Breast epithelium (tissue), 3 donors: ENCODE measurements around the gene MVB12B.

Experiments used
- POLR2A ChIP-seq: fragments of 450-650 bp; IDR thresholded peaks from one replicate; pipeline ENCODE4 v1.6.1; 2016; ENCODE audit warnings: antibody characterized with exemption, mild to moderate bottlenecking, moderate library complexity
- POLR2AphosphoS5 ChIP-seq, 3 donors: sonication (generic); formaldehyde crosslinking; IDR thresholded peaks; one replicate each; pipeline ENCODE4 v1.6.1; 2017; ENCODE audit warnings: antibody characterized with exemption in 3 of 3
- TF ChIP-seq, protein P1 (sequence below), 3 donors: fragments of 450-650 bp; IDR thresholded peaks; one replicate each; pipeline ENCODE4 v1.5.1; 2016 to 2017; ENCODE audit warnings: antibody characterized with exemption in 3 of 3, mild to moderate bottlenecking in 3 of 3, moderate library complexity in 3 of 3

DNA sequence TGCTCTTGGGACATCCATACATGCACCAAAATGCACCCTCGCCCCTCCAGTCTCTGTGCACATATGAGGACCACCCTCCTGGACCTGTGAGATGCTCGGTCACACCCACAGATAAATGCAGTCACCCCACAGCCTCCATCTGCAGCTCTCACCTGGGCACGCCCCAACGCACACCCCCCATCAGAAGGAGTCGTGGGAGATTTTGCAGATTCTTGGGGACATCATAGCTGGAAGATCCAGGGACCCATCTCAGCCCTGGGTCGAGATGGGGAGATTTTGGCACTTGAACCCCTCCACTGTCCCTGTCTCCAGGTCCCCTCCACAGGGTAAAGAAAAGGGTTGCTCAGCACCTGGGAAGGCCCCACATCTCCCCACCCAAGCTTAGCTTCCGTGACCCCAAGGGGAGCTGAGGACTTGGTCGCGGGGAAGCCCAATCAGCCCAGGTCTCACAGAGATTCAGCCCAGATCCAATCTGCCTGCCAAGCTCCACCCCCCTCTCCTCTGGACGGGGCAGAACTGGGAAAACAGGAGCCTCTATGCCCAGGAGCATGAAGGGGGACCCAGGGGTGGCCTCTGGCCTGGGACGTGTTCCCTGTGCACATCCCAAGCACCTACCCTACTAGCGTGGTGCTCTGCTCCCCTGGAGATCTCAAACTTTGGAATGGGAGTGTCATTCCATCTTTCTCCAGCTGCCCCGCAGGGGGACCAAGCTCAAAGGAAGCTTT, 197.9 kb downstream of the MVB12B start:
- TF ChIP-seq, protein P1, sequence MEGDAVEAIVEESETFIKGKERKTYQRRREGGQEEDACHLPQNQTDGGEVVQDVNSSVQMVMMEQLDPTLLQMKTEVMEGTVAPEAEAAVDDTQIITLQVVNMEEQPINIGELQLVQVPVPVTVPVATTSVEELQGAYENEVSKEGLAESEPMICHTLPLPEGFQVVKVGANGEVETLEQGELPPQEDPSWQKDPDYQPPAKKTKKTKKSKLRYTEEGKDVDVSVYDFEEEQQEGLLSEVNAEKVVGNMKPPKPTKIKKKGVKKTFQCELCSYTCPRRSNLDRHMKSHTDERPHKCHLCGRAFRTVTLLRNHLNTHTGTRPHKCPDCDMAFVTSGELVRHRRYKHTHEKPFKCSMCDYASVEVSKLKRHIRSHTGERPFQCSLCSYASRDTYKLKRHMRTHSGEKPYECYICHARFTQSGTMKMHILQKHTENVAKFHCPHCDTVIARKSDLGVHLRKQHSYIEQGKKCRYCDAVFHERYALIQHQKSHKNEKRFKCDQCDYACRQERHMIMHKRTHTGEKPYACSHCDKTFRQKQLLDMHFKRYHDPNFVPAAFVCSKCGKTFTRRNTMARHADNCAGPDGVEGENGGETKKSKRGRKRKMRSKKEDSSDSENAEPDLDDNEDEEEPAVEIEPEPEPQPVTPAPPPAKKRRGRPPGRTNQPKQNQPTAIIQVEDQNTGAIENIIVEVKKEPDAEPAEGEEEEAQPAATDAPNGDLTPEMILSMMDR (IDR thresholded peaks at IDR 0.05) = no peak
- no peak for TF ChIP-seq POLR2AphosphoS5 (IDR thresholded peaks at IDR 0.05)
- no peak for TF ChIP-seq POLR2A
